ENCODE data around the gene AP5Z1. TPM values are rescaled to one million over a fixed set of nuclear protein-coding genes. Genes with fewer than 3 reads are reported as not detected.

The AP5Z1 gene
- total RNA-seq, 1 experiment from 2014 or later: 26.5 TPM

DNA sequence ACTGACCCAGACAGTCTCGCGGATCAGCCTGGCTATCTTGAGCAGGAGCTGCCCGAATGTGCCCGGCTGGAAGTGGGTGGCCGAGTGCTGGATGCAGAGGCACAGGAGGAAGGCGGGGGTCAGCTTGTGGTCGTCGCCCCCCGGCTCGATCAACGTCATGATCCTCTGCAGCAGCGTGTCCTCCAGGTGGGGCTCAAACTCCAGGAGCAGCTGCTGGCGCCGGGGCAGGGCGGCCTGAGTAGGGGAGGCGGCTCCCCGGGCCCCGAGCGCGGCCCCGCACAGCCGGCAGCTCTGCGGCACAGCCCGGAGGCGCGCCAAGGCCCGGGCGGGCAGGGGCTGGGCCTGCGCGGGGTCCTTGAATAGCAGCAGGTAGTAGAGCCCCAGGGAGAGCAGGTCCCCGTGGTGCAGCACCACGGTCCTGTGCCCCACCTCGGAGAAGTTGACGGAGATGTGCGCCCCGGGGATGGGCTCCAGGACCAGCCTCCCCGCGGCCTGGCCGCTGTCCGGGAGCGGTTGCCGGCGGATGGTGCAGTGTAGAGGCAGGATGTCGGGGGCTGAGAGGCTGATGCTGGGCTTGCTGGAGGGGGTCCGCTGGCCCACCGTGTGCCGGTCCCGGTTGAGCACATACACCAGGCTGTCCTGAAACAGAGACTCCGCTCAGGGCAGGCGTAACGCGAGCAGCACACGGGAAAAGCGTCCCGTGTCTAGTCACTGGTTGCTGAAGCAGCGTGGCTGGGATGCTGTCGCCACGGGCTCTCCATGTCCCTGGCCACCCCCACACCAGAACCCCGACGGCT lies 59.4 kb downstream of the AP5Z1 start:
- Mint-ChIP-seq H3K27me3 (ENCODE audit: insufficient read depth, unreplicated experiment) (no peaks in the 10 kb centered on the region), H3K36me3 (ENCODE audit: insufficient read depth, unreplicated experiment) (no peaks in the 10 kb centered on the region), H3K4me1 (ENCODE audit: insufficient read depth, unreplicated experiment) (no peaks in the 10 kb centered on the region), H3K4me3 (ENCODE audit: unreplicated experiment) (no peak overlapping the region), H3K9me3 (ENCODE audit: unreplicated experiment) (no peaks in the 10 kb centered on the region), H3K27ac (ENCODE audit: low read depth, unreplicated experiment) (no peak overlapping the region)
- ChIA-PET POLR2A (interaction anchor here (0.5 kb wide), 1 partner anchor 89 kb away, joined by 3 read pairs; no protein-coding TSS in a partner anchor), CTCF (interaction anchor here (0.6 kb wide), 1 partner anchor 14 kb away, joined by 3 read pairs; no protein-coding TSS in a partner anchor)
- BruUV-seq (replicated peaks): no TSS peak
- DNase-seq (ENCODE audit: unreplicated experiment): no peak
- TF ChIP-seq, protein P1, sequence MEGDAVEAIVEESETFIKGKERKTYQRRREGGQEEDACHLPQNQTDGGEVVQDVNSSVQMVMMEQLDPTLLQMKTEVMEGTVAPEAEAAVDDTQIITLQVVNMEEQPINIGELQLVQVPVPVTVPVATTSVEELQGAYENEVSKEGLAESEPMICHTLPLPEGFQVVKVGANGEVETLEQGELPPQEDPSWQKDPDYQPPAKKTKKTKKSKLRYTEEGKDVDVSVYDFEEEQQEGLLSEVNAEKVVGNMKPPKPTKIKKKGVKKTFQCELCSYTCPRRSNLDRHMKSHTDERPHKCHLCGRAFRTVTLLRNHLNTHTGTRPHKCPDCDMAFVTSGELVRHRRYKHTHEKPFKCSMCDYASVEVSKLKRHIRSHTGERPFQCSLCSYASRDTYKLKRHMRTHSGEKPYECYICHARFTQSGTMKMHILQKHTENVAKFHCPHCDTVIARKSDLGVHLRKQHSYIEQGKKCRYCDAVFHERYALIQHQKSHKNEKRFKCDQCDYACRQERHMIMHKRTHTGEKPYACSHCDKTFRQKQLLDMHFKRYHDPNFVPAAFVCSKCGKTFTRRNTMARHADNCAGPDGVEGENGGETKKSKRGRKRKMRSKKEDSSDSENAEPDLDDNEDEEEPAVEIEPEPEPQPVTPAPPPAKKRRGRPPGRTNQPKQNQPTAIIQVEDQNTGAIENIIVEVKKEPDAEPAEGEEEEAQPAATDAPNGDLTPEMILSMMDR (IDR thresholded peaks at IDR 0.05; ENCODE audit: unreplicated experiment): no peak
- intact Hi-C loops (cut with micrococcal nuclease): no loop called here

DNA sequence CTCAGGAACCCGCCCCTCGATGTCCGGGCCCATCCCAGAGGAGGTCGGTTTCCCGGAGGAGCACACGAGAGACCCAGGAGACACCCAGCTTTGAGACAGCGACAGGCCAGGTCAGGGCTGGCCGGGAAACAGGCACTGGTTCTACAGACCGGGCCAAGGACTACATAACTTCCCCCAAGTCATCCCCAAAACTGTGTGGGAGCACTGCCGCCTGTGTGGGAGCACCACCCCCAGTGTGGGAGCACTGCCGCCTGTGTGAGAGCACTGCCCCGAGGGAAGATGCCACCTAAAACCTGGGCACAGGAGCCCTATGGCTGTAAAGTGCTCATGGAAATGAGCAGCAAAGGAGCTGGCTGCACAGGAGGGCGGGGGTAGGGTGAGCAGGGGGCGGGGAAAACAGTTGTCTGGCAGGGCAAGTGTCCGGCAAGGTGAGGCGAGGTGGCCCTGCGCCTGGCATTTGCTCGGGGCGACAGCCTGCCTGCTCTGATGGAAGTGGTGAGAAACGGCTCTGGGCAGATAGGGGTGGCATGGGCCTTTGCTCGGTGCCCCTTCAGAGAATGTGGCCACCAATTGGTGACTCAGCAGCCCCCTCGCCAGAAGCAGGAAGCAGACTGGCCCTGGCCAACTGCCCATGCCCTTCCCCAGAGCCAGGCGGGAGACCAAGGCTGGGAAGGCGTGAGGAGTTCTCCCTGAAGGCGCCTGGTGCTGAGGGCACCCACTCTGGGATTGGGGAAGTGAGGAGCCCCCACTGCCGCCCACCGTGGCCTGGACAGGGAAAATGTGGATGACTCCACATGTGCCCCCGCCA lies 60.2 kb downstream of the AP5Z1 start:
- DNase-seq (ENCODE audit: unreplicated experiment): no peak
- no peaks in the 10 kb centered on the region for H3K4me1 Mint-ChIP-seq (ENCODE audit: insufficient read depth, unreplicated experiment)
- intact Hi-C loops (cut with micrococcal nuclease): no loop called here
- no TSS peak for BruUV-seq (replicated peaks)
- H3K27me3 Mint-ChIP-seq (ENCODE audit: insufficient read depth, unreplicated experiment): no peaks in the 10 kb centered on the region
- ChIA-PET POLR2A (no interaction called here), CTCF (no interaction called here)
- H3K27ac Mint-ChIP-seq (ENCODE audit: low read depth, unreplicated experiment): no peak overlapping the region
- TF ChIP-seq, protein P1 (IDR thresholded peaks at IDR 0.05; ENCODE audit: unreplicated experiment): no peak
- H3K36me3 Mint-ChIP-seq (ENCODE audit: insufficient read depth, unreplicated experiment): no peaks in the 10 kb centered on the region
- H3K4me3 Mint-ChIP-seq (ENCODE audit: unreplicated experiment): no peak overlapping the region
- no peaks in the 10 kb centered on the region for H3K9me3 Mint-ChIP-seq (ENCODE audit: unreplicated experiment)

GRCh38 chr7:4836206-4836661 lies 60.8 kb downstream of the AP5Z1 start:
- Mint-ChIP-seq H3K9me3 (ENCODE audit: unreplicated experiment) (no peaks in the 10 kb centered on the region), H3K36me3 (ENCODE audit: insufficient read depth, unreplicated experiment) (no peaks in the 10 kb centered on the region), H3K4me3 (ENCODE audit: unreplicated experiment) (no peak overlapping the region), H3K27me3 (ENCODE audit: insufficient read depth, unreplicated experiment) (no peaks in the 10 kb centered on the region), H3K27ac (ENCODE audit: low read depth, unreplicated experiment) (no peak overlapping the region), H3K4me1 (ENCODE audit: insufficient read depth, unreplicated experiment) (no peaks in the 10 kb centered on the region)
- TF ChIP-seq, protein P1 (IDR thresholded peaks at IDR 0.05; ENCODE audit: unreplicated experiment): no peak
- intact Hi-C loops (cut with micrococcal nuclease): no loop called here
- POLR2A ChIA-PET: no interaction called here
- no TSS peak for BruUV-seq (replicated peaks)
- CTCF ChIA-PET: no interaction called here
- no peak for DNase-seq (ENCODE audit: unreplicated experiment)

- intact Hi-C loops (cut with micrococcal nuclease): no loop called here
- BruUV-seq (replicated peaks): no TSS peak
- Mint-ChIP-seq H3K27ac (ENCODE audit: low read depth, unreplicated experiment) (no peak overlapping the region), H3K4me3 (ENCODE audit: unreplicated experiment) (no peak overlapping the region), H3K9me3 (ENCODE audit: unreplicated experiment) (no peaks in the 10 kb centered on the region), H3K27me3 (ENCODE audit: insufficient read depth, unreplicated experiment) (no peaks in the 10 kb centered on the region), H3K4me1 (ENCODE audit: insufficient read depth, unreplicated experiment) (no peaks in the 10 kb centered on the region), H3K36me3 (ENCODE audit: insufficient read depth, unreplicated experiment) (no peaks in the 10 kb centered on the region)
- ChIA-PET POLR2A (no interaction called here), CTCF (no interaction called here)
- no peak for DNase-seq (ENCODE audit: unreplicated experiment)
- TF ChIP-seq, protein P1 (IDR thresholded peaks at IDR 0.05; ENCODE audit: unreplicated experiment): no peak
Observed at GRCh38 chr7:4837041-4837802, 61.8 kb downstream of the AP5Z1 start.

Measured in MCF 10A (cell line).